Measurements from ENCODE around the gene TANC1.

TANC1 gene

GRCh38 chr2:159201360-159202063 is 233.1 kb downstream of the TANC1 start:
- no peak for TF ChIP-seq POLR2AphosphoS5 (IDR thresholded peaks at IDR 0.05; ENCODE audit: low read depth, low read length)
- TF ChIP-seq SIN3A (IDR thresholded peaks at IDR 0.05; ENCODE audit: borderline replicate concordance, insufficient read depth, low read length), result no peak
- no peak for TF ChIP-seq FOXP2 (optimal IDR thresholded peaks at IDR 0.05; ENCODE audit: borderline replicate concordance, extremely low read depth, extremely low read length, insufficient read depth)
- no peak for TF ChIP-seq TAF1 (IDR thresholded peaks at IDR 0.05; ENCODE audit: borderline replicate concordance, insufficient read depth, low read length)
- TF ChIP-seq, protein P1, sequence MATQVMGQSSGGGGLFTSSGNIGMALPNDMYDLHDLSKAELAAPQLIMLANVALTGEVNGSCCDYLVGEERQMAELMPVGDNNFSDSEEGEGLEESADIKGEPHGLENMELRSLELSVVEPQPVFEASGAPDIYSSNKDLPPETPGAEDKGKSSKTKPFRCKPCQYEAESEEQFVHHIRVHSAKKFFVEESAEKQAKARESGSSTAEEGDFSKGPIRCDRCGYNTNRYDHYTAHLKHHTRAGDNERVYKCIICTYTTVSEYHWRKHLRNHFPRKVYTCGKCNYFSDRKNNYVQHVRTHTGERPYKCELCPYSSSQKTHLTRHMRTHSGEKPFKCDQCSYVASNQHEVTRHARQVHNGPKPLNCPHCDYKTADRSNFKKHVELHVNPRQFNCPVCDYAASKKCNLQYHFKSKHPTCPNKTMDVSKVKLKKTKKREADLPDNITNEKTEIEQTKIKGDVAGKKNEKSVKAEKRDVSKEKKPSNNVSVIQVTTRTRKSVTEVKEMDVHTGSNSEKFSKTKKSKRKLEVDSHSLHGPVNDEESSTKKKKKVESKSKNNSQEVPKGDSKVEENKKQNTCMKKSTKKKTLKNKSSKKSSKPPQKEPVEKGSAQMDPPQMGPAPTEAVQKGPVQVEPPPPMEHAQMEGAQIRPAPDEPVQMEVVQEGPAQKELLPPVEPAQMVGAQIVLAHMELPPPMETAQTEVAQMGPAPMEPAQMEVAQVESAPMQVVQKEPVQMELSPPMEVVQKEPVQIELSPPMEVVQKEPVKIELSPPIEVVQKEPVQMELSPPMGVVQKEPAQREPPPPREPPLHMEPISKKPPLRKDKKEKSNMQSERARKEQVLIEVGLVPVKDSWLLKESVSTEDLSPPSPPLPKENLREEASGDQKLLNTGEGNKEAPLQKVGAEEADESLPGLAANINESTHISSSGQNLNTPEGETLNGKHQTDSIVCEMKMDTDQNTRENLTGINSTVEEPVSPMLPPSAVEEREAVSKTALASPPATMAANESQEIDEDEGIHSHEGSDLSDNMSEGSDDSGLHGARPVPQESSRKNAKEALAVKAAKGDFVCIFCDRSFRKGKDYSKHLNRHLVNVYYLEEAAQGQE (IDR thresholded peaks at IDR 0.05; ENCODE audit: insufficient read depth in 1 of 2, low read depth in 2 of 2, low read length in 2 of 2), result no peak

DNA sequence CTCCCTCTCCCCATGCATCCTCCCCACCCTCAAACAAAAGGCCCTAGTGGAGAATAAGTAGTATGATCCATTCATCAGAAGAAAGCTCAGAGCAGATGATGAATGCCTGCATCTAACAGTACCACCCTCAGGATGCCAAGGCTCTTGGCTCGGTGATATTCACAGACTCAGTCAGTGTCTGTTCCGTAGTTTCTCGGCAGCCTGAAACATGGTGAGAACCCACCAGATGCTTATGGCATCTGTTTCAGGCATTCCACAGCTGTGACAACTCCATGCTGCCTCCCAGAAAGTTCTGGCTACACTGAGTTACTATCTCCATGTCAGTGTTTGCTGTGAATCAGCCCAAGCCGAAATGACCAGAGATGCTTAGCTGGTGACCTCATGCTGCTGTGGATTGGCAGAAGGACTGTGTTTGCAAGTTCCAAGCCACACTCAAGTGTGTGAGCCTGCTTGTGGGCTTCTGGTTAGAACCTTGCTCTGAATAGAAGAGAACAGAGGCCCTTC is 234.2 kb downstream of the TANC1 start:
- TF ChIP-seq SIN3A (IDR thresholded peaks at IDR 0.05; ENCODE audit: borderline replicate concordance, insufficient read depth, low read length) (no peak), TAF1 (IDR thresholded peaks at IDR 0.05; ENCODE audit: borderline replicate concordance, insufficient read depth, low read length) (no peak), FOXP2 (optimal IDR thresholded peaks at IDR 0.05; ENCODE audit: borderline replicate concordance, extremely low read depth, extremely low read length, insufficient read depth) (no peak), POLR2AphosphoS5 (IDR thresholded peaks at IDR 0.05; ENCODE audit: low read depth, low read length) (no peak)
- TF ChIP-seq, protein P1 (IDR thresholded peaks at IDR 0.05; ENCODE audit: insufficient read depth in 1 of 2, low read depth in 2 of 2, low read length in 2 of 2), result no peak

- TF ChIP-seq FOXP2 (optimal IDR thresholded peaks at IDR 0.05; ENCODE audit: borderline replicate concordance, extremely low read depth, extremely low read length, insufficient read depth) (no peak), POLR2AphosphoS5 (IDR thresholded peaks at IDR 0.05; ENCODE audit: low read depth, low read length) (no peak), TAF1 (IDR thresholded peaks at IDR 0.05; ENCODE audit: borderline replicate concordance, insufficient read depth, low read length) (no peak), SIN3A (IDR thresholded peaks at IDR 0.05; ENCODE audit: borderline replicate concordance, insufficient read depth, low read length) (no peak)
- TF ChIP-seq, protein P1 (IDR thresholded peaks at IDR 0.05; ENCODE audit: insufficient read depth in 1 of 2, low read depth in 2 of 2, low read length in 2 of 2), result no peak
Measured at GRCh38 chr2:159204381-159205144, 236.1 kb downstream of the TANC1 start.

DNA sequence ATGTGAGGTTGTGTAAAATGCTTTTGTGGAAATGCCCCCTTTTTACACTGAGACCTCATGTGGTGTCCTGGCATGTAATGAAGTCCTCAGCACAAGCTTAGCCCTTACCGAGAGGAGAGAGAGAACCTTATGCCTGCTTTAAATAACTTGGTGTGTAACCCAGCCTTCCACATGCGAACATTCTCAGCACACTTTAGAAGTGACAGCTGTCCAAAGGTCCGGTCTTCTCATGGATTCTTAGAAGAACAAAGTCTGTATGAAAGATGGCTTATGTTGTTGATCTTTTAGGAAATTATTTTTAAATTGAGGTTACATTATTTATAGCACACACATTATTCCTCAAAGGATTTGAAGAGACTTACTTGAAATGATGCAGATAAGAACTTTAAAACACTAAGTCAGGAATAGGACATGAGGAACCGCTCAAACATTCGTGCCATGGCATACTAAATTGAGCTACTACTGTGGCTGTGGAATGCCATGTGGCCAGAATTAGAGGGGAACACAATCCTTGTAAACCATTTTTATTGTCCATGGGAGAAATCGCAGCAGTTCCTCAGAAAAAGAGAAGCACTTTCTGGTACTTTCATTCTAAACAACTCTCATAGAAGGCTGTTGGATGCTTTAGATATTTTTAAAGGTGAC is 238.4 kb downstream of the TANC1 start:
- TF ChIP-seq SIN3A (IDR thresholded peaks at IDR 0.05; ENCODE audit: borderline replicate concordance, insufficient read depth, low read length) (no peak), POLR2AphosphoS5 (IDR thresholded peaks at IDR 0.05; ENCODE audit: low read depth, low read length) (no peak), TAF1 (IDR thresholded peaks at IDR 0.05; ENCODE audit: borderline replicate concordance, insufficient read depth, low read length) (no peak), FOXP2 (optimal IDR thresholded peaks at IDR 0.05; ENCODE audit: borderline replicate concordance, extremely low read depth, extremely low read length, insufficient read depth) (no peak)
- TF ChIP-seq, protein P1 (IDR thresholded peaks at IDR 0.05; ENCODE audit: insufficient read depth in 1 of 2, low read depth in 2 of 2, low read length in 2 of 2), result no peak

Measured in PFSK-1 (cell line).